Measurements from ENCODE around the gene C11orf91. TPM values are rescaled to one million over a fixed set of nuclear protein-coding genes. Genes with fewer than 3 reads are reported as not detected.
A peak's percentile ranks its signal among the peaks of the same experiment; 100 is the strongest.

The C11orf91 gene
- total RNA-seq, 2 donors from 2014 or later: 1.0 TPM; not detected in 1

DNA sequence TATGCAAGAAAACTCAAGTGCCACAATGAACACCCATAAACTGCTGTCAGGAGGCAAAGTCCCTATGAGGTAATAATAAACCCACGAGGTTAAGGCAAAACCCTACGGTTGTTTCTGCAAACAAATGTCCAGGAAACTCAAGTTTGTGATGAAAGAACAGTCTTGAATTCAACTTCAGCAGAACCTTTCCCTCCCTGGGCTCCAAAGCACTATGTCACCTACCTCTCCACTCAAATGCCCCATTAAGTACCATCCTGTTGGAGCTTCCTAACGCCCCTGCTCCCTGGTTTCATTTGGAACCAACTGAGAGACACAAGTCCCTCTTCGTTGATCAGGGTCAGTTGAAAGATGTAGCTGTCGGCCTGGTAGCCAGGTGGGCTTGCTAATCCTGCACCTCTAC is 2.6 kb upstream of the C11orf91 start:
- H3K27ac Mint-ChIP-seq: no peak overlapping the region
- no peak overlapping the region for H3K9ac ChIP-seq (ENCODE audit: extremely low read depth, low read length, poor library complexity, severe bottlenecking)
- H3K9me3 Mint-ChIP-seq: no peaks in the 10 kb centered on the region
- H3K27me3 Mint-ChIP-seq (ENCODE audit: insufficient read depth): peaks cover 5% of the 10 kb centered on the region
- TF ChIP-seq, protein P1, sequence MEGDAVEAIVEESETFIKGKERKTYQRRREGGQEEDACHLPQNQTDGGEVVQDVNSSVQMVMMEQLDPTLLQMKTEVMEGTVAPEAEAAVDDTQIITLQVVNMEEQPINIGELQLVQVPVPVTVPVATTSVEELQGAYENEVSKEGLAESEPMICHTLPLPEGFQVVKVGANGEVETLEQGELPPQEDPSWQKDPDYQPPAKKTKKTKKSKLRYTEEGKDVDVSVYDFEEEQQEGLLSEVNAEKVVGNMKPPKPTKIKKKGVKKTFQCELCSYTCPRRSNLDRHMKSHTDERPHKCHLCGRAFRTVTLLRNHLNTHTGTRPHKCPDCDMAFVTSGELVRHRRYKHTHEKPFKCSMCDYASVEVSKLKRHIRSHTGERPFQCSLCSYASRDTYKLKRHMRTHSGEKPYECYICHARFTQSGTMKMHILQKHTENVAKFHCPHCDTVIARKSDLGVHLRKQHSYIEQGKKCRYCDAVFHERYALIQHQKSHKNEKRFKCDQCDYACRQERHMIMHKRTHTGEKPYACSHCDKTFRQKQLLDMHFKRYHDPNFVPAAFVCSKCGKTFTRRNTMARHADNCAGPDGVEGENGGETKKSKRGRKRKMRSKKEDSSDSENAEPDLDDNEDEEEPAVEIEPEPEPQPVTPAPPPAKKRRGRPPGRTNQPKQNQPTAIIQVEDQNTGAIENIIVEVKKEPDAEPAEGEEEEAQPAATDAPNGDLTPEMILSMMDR (conservative IDR thresholded peaks at IDR 0.05): no peak
- no peak overlapping the region for H3K27ac ChIP-seq (ENCODE audit: low read depth, low read length)
- WGBS, 2 experiments (ENCODE audit: insufficient coverage in 1 of 2, insufficient read length in 1 of 2): 89 to 93% methylated on average over 2 to 4 of the region's 5 CpGs
- peaks cover 18% of the 10 kb centered on the region for H3K4me1 ChIP-seq (ENCODE audit: control insufficient read depth, insufficient read depth, low read length)
- peaks cover 7% of the 10 kb centered on the region for H3K27me3 ChIP-seq (ENCODE audit: control insufficient read depth, insufficient read depth, low read length, poor library complexity, severe bottlenecking)
- no peaks in the 10 kb centered on the region for H3K9me3 ChIP-seq (ENCODE audit: control insufficient read depth, low read length)
- no peak for DNase-seq
- H3K36me3 Mint-ChIP-seq (ENCODE audit: low read depth): no peaks in the 10 kb centered on the region
- peaks cover 45% of the 10 kb centered on the region for H3K4me1 Mint-ChIP-seq
- no peak overlapping the region for H3K4me3 ChIP-seq (ENCODE audit: low read length)
- no peak overlapping the region for H3K4me3 Mint-ChIP-seq
- peaks cover 4% of the 10 kb centered on the region for H3K36me3 ChIP-seq (ENCODE audit: control insufficient read depth, insufficient read depth, low read length)

DNA sequence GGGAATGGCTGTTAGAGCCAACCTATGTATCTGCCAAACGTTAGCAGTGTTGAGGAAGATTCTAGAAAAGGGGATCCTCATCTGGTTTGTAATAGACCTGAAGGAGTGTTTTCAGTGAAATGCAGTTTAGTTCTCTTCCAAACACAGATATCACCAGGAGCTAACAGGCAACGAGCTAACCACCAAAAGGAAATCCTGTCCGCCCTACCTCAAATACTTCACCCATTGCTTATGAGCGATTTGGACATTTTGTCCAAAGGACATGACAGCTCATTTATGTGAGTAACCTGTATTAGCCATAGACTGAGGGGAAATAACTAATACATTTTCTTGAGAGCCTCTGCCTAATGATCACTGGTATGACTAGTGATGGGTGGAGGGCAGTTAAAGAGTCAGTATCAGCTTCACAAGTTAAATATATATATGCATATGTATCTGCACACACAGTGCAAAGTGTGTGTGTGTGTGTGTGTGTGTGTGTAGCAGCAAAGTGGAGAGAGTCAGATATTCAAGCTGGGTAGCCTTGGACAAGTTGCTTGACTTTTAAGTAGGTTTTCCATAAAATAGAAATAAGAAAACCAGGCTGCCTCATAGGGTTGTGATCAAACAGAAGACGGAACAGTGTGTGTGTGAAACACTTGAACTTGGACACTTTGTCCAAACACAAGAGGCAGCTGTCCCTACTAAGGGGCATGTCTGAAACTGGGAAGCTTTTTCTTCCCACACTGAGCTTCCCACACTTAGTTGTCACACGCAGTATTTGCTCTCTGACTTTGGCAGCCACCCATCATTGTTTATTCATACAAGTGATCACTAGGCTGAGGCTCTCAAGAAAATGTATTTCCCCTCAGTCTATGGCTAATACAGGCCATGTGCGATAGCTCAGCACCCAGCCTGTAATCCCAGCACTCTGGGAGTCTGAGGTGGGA is 940 bp upstream of the C11orf91 start:
- Mint-ChIP-seq H3K9me3 (no peaks in the 10 kb centered on the region), H3K4me1 (peaks cover 58% of the 10 kb centered on the region), H3K27ac (peak overlapping the region; percentile 87), H3K27me3 (ENCODE audit: insufficient read depth) (peaks cover 5% of the 10 kb centered on the region), H3K36me3 (ENCODE audit: low read depth) (no peaks in the 10 kb centered on the region), H3K4me3 (peak overlapping the region; percentile 66)
- Histone ChIP-seq H3K9me3 (ENCODE audit: control insufficient read depth, low read length) (no peaks in the 10 kb centered on the region), H3K27me3 (ENCODE audit: control insufficient read depth, insufficient read depth, low read length, poor library complexity, severe bottlenecking) (peaks cover 7% of the 10 kb centered on the region), H3K27ac (ENCODE audit: low read depth, low read length) (peak overlapping the region; percentile 76), H3K9ac (ENCODE audit: extremely low read depth, low read length, poor library complexity, severe bottlenecking) (no peak overlapping the region), H3K36me3 (ENCODE audit: control insufficient read depth, insufficient read depth, low read length) (peaks cover 4% of the 10 kb centered on the region), H3K4me3 (ENCODE audit: low read length) (peak overlapping the region; percentile 68), H3K4me1 (ENCODE audit: control insufficient read depth, insufficient read depth, low read length) (peaks cover 18% of the 10 kb centered on the region)
- WGBS, 2 experiments (ENCODE audit: insufficient coverage in 1 of 2, insufficient read length in 1 of 2): 59 to 78% methylated on average over 4 to 7 of the region's 7 CpGs
- TF ChIP-seq, protein P1 (conservative IDR thresholded peaks at IDR 0.05): no peak
- DNase-seq: no peak

DNA sequence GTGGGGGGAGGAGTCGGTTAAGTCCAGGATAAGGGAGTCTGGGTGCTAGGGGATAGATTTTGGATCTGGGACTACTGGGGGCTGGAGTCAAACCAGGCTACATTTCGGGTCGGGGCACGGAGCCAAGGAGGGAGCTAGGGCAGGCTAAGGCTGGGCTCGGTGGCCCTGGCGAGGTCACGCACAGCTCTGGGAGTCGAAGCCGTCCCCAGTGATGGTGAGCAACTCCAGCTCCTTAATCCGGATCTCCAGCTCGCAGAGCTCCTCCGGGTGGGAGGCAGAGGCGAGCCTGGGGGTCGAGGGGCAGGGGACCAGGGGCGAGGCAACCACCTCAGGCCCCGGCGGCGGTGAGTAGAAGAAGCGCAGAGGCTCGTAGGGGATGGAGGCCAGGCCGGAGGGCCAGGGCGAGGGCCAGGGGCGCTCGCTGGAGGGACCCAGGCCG is 544 bp downstream of the C11orf91 start:
- no peaks in the 10 kb centered on the region for H3K9me3 Mint-ChIP-seq
- H3K36me3 Mint-ChIP-seq (ENCODE audit: low read depth): no peaks in the 10 kb centered on the region
- H3K4me1 Mint-ChIP-seq: peaks cover 72% of the 10 kb centered on the region
- peaks cover 5% of the 10 kb centered on the region for H3K27me3 Mint-ChIP-seq (ENCODE audit: insufficient read depth)
- peaks cover 7% of the 10 kb centered on the region for H3K27me3 ChIP-seq (ENCODE audit: control insufficient read depth, insufficient read depth, low read length, poor library complexity, severe bottlenecking)
- H3K27ac Mint-ChIP-seq: peak overlapping the region; percentile 46
- no peak overlapping the region for H3K27ac ChIP-seq (ENCODE audit: low read depth, low read length)
- peaks cover 24% of the 10 kb centered on the region for H3K4me1 ChIP-seq (ENCODE audit: control insufficient read depth, insufficient read depth, low read length)
- H3K4me3 ChIP-seq (ENCODE audit: low read length): peak overlapping the region; percentile 76
- peak overlapping the region; percentile 66 for H3K4me3 Mint-ChIP-seq
- no peak overlapping the region for H3K9ac ChIP-seq (ENCODE audit: extremely low read depth, low read length, poor library complexity, severe bottlenecking)
- WGBS, 2 experiments (ENCODE audit: insufficient coverage in 1 of 2, insufficient read length in 1 of 2): 42 to 83% methylated on average over 1 to 25 of the region's 25 CpGs
- no peak for DNase-seq
- H3K36me3 ChIP-seq (ENCODE audit: control insufficient read depth, insufficient read depth, low read length): peaks cover 2% of the 10 kb centered on the region
- no peaks in the 10 kb centered on the region for H3K9me3 ChIP-seq (ENCODE audit: control insufficient read depth, low read length)
- TF ChIP-seq, protein P1 (conservative IDR thresholded peaks at IDR 0.05): no peak
